Fibroblast of the conjunctiva (primary cell): Measurements from ENCODE around the gene GJA4.
"Not testable (repeated sequence)": the region's sequence is repeated elsewhere in the genome, so short reads cannot be mapped to it uniquely, and the experiment has no call there.

Source experiments
- DNase-seq: peaks from one replicate; pipeline ENCODE4 v3.0.0-alpha.2; 2010; ENCODE audit warnings: low read depth

The GJA4 gene

GRCh38 chr1:34770891-34771504 lies 21.8 kb upstream of the GJA4 start:
- no peak for DNase-seq

- no peak for DNase-seq
Measured at GRCh38 chr1:34771573-34772371, 21.0 kb upstream of the GJA4 start.

GRCh38 chr1:34773114-34773513 lies 19.7 kb upstream of the GJA4 start:
- DNase-seq, result not testable (repeated sequence)

- no peak for DNase-seq
Measured at GRCh38 chr1:34774957-34775356, 17.8 kb upstream of the GJA4 start.

- no peak for DNase-seq
Measured at GRCh38 chr1:34776911-34777310, 15.9 kb upstream of the GJA4 start.

- no peak for DNase-seq
Measured at GRCh38 chr1:34777519-34778321, 15.1 kb upstream of the GJA4 start.

- DNase-seq, result no peak
Measured at GRCh38 chr1:34778381-34778780, 14.4 kb upstream of the GJA4 start.

GRCh38 chr1:34779005-34779404 lies 13.8 kb upstream of the GJA4 start:
- DNase-seq, result no peak

- DNase-seq, result no peak
Measured at GRCh38 chr1:34779526-34779925, 13.3 kb upstream of the GJA4 start.

- no peak for DNase-seq
Measured at GRCh38 chr1:34779962-34780361, 12.8 kb upstream of the GJA4 start.

- no peak for DNase-seq
Measured at GRCh38 chr1:34780528-34780927, 12.3 kb upstream of the GJA4 start.

GRCh38 chr1:34781071-34781843 lies 11.5 kb upstream of the GJA4 start, which contains the start of gene GJB3:
TSS of gene GJB3 (plus strand) at chr1:34781214. CDS start at chr1:34784763, 3,549 bp downstream.
- no peak for DNase-seq

- DNase-seq, result no peak
Measured at GRCh38 chr1:34781844-34782391, 10.9 kb upstream of the GJA4 start.

- DNase-seq, result no peak
Measured at GRCh38 chr1:34784751-34785221, 8.0 kb upstream of the GJA4 start.

GRCh38 chr1:34785231-34785874 lies 7.4 kb upstream of the GJA4 start:
- DNase-seq, result no peak

GRCh38 chr1:34785875-34786470 lies 6.8 kb upstream of the GJA4 start:
- DNase-seq, result no peak

- DNase-seq, result peak; percentile 56
Measured at GRCh38 chr1:34786521-34787325, 6.1 kb upstream of the GJA4 start.

- DNase-seq, result no peak
Measured at GRCh38 chr1:34787461-34788420, 5.1 kb upstream of the GJA4 start.

- no peak for DNase-seq
Measured at GRCh38 chr1:34790985-34791384, 1.8 kb upstream of the GJA4 start.
